ENCODE results near the gene C1QA.

The C1QA gene

DNA sequence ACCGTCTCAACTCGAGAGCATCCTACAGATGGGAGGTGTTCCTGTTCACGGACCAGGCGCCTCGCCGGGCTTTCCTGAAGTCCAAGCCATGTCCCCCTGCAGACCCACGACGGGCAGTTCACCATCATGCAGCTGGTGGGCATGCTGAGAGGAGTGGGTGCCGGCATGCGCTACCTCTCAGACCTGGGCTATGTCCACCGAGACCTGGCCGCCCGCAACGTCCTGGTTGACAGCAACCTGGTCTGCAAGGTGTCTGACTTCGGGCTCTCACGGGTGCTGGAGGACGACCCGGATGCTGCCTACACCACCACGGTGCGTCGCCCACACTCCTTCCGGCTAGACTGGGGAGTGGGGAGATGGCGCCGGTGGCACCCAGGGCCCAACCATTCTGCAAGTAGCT lies 37.7 kb upstream of the C1QA start:
- Histone ChIP-seq H3K4me3 (ENCODE audit: low read length in 2 of 2) (no peak overlapping the region), H3K9ac (ENCODE audit: low read length in 2 of 2) (no peak overlapping the region), H3K36me3 (ENCODE audit: control insufficient read depth in 2 of 2, insufficient read depth in 2 of 2, low read length in 2 of 2) (no peaks in the 10 kb centered on the region), H3K9me3 (ENCODE audit: control insufficient read depth in 2 of 2, low read length in 2 of 2) (no peaks in the 10 kb centered on the region), H3K27me3 (ENCODE audit: control insufficient read depth in 1 of 2, insufficient read depth in 2 of 2, low read length in 2 of 2) (peaks cover 15 to 31% of the 10 kb centered on the region in 2 donors), H3K27ac (ENCODE audit: low read length) (no peak overlapping the region), H3K4me1 (ENCODE audit: control insufficient read depth, insufficient read depth, low read length) (no peaks in the 10 kb centered on the region)

DNA sequence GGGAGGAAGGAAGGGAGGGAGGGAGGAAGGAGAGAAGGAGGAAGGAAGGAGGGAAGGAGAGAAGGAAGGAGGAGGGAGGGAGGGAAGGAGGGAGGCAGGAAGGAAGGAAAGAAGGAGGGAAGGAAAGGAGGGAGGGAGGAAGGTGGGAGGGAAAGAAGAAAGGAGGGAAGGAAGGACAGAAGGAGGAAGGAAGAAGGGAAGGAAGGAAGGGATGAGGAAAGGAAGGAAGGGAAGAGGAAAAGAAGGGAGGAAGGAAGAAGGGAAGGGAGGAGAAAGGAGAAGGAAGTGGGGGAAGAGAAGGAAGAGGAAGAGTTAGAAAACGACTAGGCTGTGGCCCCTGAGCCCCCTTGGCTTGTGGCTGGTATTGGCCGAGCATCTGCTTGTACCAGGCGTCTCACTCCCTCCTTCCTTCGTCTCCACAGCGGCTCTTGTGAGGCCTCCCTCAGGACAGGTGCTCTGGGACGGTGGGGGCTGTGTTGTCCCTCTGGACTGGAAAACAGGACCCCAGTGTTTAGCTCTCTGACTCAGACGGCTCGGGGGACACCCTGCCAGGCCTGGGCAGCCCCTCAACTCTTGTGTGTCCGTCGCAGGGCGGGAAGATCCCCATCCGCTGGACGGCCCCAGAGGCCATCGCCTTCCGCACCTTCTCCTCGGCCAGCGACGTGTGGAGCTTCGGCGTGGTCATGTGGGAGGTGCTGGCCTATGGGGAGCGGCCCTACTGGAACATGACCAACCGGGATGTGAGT lies 36.2 kb upstream of the C1QA start:
- Histone ChIP-seq H3K36me3 (ENCODE audit: control insufficient read depth in 2 of 2, insufficient read depth in 2 of 2, low read length in 2 of 2) (no peaks in the 10 kb centered on the region), H3K4me1 (ENCODE audit: control insufficient read depth, insufficient read depth, low read length) (no peaks in the 10 kb centered on the region), H3K27ac (ENCODE audit: low read length) (no peak overlapping the region), H3K27me3 (ENCODE audit: control insufficient read depth in 1 of 2, insufficient read depth in 2 of 2, low read length in 2 of 2) (peaks cover 19 to 27% of the 10 kb centered on the region in 2 donors), H3K9ac (ENCODE audit: low read length in 2 of 2) (no peak overlapping the region), H3K9me3 (ENCODE audit: control insufficient read depth in 2 of 2, low read length in 2 of 2) (no peaks in the 10 kb centered on the region), H3K4me3 (ENCODE audit: low read length in 2 of 2) (no peak overlapping the region)

DNA sequence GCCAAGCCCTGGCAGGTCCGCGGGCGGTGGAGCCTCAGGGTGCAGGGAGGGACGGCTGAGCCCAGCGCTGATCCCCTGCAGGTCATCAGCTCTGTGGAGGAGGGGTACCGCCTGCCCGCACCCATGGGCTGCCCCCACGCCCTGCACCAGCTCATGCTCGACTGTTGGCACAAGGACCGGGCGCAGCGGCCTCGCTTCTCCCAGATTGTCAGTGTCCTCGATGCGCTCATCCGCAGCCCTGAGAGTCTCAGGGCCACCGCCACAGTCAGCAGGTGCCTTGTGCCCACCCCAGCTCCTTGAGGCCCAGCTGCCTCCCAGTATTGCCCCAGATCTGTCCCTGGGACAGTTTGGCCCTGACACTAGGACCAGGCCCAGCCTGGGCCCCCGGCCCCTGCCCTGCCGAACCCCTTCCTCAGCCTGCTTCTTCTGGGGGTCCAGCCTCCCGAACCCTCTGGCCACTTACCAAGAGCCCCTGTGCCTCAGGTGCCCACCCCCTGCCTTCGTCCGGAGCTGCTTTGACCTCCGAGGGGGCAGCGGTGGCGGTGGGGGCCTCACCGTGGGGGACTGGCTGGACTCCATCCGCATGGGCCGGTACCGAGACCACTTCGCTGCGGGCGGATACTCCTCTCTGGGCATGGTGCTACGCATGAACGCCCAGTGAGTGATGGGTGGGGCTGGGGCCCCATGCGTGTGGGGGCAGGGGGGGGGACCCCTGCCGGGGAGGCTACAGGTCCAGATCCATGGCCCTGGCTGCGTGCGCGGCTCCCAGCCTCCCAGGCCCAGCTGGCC lies 35.4 kb upstream of the C1QA start:
- H3K4me3 ChIP-seq (ENCODE audit: low read length in 2 of 2), result no peak overlapping the region
- H3K4me1 ChIP-seq (ENCODE audit: control insufficient read depth, insufficient read depth, low read length), result no peaks in the 10 kb centered on the region
- H3K27ac ChIP-seq (ENCODE audit: low read length), result no peak overlapping the region
- no peak overlapping the region for H3K9ac ChIP-seq (ENCODE audit: low read length in 2 of 2)
- H3K9me3 ChIP-seq (ENCODE audit: control insufficient read depth in 2 of 2, low read length in 2 of 2), result no peaks in the 10 kb centered on the region
- peaks cover 19 to 24% of the 10 kb centered on the region in 2 donors for H3K27me3 ChIP-seq (ENCODE audit: control insufficient read depth in 1 of 2, insufficient read depth in 2 of 2, low read length in 2 of 2)
- no peaks in the 10 kb centered on the region for H3K36me3 ChIP-seq (ENCODE audit: control insufficient read depth in 2 of 2, insufficient read depth in 2 of 2, low read length in 2 of 2)

DNA sequence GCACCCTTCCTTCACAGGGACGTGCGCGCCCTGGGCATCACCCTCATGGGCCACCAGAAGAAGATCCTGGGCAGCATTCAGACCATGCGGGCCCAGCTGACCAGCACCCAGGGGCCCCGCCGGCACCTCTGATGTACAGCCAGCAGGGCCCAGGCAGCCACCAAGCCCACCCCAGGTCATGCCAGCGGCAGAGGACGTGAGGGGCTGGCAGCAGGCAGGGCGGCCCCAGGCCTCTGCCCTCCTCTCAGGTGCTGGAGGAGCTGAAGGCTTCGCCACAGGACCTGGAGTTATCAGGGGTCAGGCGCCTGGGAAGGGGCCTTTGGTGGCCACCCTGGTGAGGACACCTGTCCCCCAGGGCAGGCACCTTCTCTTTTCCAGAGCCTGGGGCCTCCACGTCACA lies 34.8 kb upstream of the C1QA start:
- Histone ChIP-seq H3K9ac (ENCODE audit: low read length in 2 of 2) (no peak overlapping the region), H3K9me3 (ENCODE audit: control insufficient read depth in 2 of 2, low read length in 2 of 2) (no peaks in the 10 kb centered on the region), H3K4me1 (ENCODE audit: control insufficient read depth, insufficient read depth, low read length) (no peaks in the 10 kb centered on the region), H3K27me3 (ENCODE audit: control insufficient read depth in 1 of 2, insufficient read depth in 2 of 2, low read length in 2 of 2) (peaks cover 22 to 27% of the 10 kb centered on the region in 2 donors), H3K27ac (ENCODE audit: low read length) (no peak overlapping the region), H3K36me3 (ENCODE audit: control insufficient read depth in 2 of 2, insufficient read depth in 2 of 2, low read length in 2 of 2) (no peaks in the 10 kb centered on the region), H3K4me3 (ENCODE audit: low read length in 2 of 2) (no peak overlapping the region)

DNA sequence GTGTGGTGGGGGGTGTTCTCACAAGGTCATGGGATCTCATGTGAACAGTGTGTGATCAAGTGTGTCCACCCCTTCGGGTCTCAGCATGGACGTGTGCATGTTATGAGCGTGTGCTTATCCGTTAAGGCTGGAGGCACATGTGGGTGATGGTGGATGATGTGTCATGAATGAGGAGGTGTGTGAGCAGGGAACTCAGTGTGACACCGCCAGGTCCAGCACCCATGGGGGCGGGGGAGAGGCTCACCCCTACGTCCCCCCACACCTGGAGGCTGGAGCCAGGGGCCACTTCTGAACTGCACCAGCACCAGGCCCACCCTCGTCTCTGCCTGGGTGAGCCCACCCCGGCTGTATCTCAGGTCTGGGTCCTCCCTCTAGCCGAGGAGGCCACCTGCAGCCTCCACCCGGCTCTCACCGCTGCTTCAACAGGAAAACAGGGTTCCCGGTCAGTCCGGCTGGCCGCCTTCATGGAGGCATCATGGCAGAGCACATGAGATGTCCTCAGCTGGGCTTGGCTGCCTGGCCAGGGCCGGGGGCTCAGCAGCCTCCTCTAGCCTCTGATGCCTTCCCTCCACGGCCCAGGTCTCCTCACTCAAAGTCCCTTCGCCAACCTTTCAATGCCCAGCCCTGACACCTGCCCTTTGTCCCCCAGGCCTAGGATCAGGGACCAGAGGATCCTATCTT lies 34.2 kb upstream of the C1QA start:
- no peak overlapping the region for H3K9ac ChIP-seq (ENCODE audit: low read length in 2 of 2)
- no peaks in the 10 kb centered on the region for H3K4me1 ChIP-seq (ENCODE audit: control insufficient read depth, insufficient read depth, low read length)
- H3K27me3 ChIP-seq (ENCODE audit: control insufficient read depth in 1 of 2, insufficient read depth in 2 of 2, low read length in 2 of 2), result peaks cover 22 to 27% of the 10 kb centered on the region in 2 donors
- H3K9me3 ChIP-seq (ENCODE audit: control insufficient read depth in 2 of 2, low read length in 2 of 2), result no peaks in the 10 kb centered on the region
- H3K4me3 ChIP-seq (ENCODE audit: low read length in 2 of 2), result no peak overlapping the region
- H3K36me3 ChIP-seq (ENCODE audit: control insufficient read depth in 2 of 2, insufficient read depth in 2 of 2, low read length in 2 of 2), result no peaks in the 10 kb centered on the region
- no peak overlapping the region for H3K27ac ChIP-seq (ENCODE audit: low read length)

DNA sequence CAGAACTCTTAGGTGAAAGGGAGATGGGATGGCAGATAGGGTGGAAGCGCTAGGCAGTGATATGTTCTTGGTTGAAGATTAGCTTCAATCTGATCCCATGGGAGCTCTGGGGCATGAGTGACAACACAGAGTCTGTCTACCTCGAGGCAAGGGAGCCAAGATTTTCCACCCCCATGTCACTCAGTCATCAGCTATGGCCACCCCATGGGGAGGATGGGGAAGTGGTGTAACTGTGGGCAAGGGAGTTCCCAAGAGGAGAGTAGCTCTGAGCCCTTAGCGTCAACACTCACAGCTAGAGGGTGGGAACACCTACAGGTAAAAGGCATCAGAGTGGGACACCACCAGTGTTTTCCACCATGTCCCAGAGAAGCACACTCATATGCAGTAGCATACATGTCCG lies 30.3 kb upstream of the C1QA start:
- no peaks in the 10 kb centered on the region for H3K4me1 ChIP-seq (ENCODE audit: control insufficient read depth, insufficient read depth, low read length)
- H3K9me3 ChIP-seq (ENCODE audit: control insufficient read depth in 2 of 2, low read length in 2 of 2), result no peaks in the 10 kb centered on the region
- H3K9ac ChIP-seq (ENCODE audit: low read length in 2 of 2), result no peak overlapping the region
- H3K27ac ChIP-seq (ENCODE audit: low read length), result no peak overlapping the region
- H3K36me3 ChIP-seq (ENCODE audit: control insufficient read depth in 2 of 2, insufficient read depth in 2 of 2, low read length in 2 of 2), result no peaks in the 10 kb centered on the region
- H3K27me3 ChIP-seq (ENCODE audit: control insufficient read depth in 1 of 2, insufficient read depth in 2 of 2, low read length in 2 of 2), result peaks cover 26 to 45% of the 10 kb centered on the region in 2 donors
- no peak overlapping the region for H3K4me3 ChIP-seq (ENCODE audit: low read length in 2 of 2)

DNA sequence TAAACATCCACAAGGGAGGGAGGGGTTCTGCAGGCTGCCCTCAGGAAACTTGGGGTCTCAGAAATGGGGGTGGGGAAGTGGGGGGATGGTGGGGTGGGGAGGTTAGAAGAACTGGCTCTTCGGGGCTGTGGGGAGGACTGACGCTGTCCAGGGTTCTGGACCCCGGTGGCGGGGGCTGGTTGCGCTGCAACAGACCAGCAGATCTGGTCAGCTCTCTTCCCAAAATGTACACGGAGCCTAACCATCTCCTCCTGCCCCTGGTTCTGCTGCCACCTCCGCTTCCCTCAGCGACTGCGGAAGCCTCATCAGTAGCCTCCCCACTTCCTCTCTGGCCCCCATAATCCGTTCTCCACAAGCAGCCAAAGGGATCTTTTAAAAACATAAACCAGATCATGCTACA lies 29.3 kb upstream of the C1QA start:
- Histone ChIP-seq H3K9ac (ENCODE audit: low read length in 2 of 2) (no peak overlapping the region), H3K27ac (ENCODE audit: low read length) (no peak overlapping the region), H3K4me3 (ENCODE audit: low read length in 2 of 2) (no peak overlapping the region), H3K27me3 (ENCODE audit: control insufficient read depth in 1 of 2, insufficient read depth in 2 of 2, low read length in 2 of 2) (peaks cover 25 to 49% of the 10 kb centered on the region in 2 donors), H3K36me3 (ENCODE audit: control insufficient read depth in 2 of 2, insufficient read depth in 2 of 2, low read length in 2 of 2) (no peaks in the 10 kb centered on the region), H3K9me3 (ENCODE audit: control insufficient read depth in 2 of 2, low read length in 2 of 2) (no peaks in the 10 kb centered on the region), H3K4me1 (ENCODE audit: control insufficient read depth, insufficient read depth, low read length) (no peaks in the 10 kb centered on the region)

DNA sequence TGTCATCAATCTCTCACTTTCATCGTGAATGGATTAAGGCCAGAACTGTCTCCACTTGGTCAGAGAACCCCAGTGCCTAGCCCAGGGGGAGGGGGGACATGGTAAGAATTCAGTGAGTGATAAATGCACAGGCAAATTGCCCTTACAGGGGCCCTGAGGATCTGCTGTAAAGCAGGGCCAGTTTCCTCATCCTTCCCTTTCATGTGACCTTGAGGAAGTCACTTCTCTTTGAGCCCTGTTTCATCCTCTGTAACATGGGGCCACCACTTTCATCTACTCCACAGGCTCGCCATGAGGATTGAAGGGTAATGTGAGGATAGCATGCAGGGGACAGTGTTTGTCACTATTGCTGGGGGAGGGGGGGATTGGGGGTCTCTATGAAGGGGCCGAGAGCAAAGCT lies 28.1 kb upstream of the C1QA start:
- Histone ChIP-seq H3K4me1 (ENCODE audit: control insufficient read depth, insufficient read depth, low read length) (no peaks in the 10 kb centered on the region), H3K9ac (ENCODE audit: low read length in 2 of 2) (no peak overlapping the region), H3K9me3 (ENCODE audit: control insufficient read depth in 2 of 2, low read length in 2 of 2) (no peaks in the 10 kb centered on the region), H3K27ac (ENCODE audit: low read length) (no peak overlapping the region), H3K4me3 (ENCODE audit: low read length in 2 of 2) (no peak overlapping the region), H3K36me3 (ENCODE audit: control insufficient read depth in 2 of 2, insufficient read depth in 2 of 2, low read length in 2 of 2) (no peaks in the 10 kb centered on the region), H3K27me3 (ENCODE audit: control insufficient read depth in 1 of 2, insufficient read depth in 2 of 2, low read length in 2 of 2) (peaks cover 28 to 45% of the 10 kb centered on the region in 2 donors)

DNA sequence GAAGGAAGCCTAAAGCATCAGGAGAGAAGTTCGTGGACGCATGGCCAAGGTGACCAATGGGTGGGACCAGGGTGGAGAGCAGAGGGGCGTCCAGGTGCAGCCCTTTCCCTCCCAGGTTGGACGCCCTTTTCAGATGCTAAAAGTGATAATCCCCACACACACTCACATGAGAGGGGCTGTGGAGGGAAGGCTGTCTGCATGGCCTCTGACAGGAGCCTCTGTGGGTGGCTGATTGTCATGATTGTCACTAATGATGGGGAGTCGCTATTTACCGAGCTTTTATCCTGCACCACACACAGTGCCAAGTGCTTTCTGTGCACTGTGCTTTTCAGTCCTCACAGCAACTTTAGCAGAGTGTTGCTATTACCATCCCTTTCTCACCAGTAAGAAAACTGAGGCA lies 27.1 kb upstream of the C1QA start:
- Histone ChIP-seq H3K9ac (ENCODE audit: low read length in 2 of 2) (no peak overlapping the region), H3K4me1 (ENCODE audit: control insufficient read depth, insufficient read depth, low read length) (no peaks in the 10 kb centered on the region), H3K4me3 (ENCODE audit: low read length in 2 of 2) (no peak overlapping the region), H3K27ac (ENCODE audit: low read length) (no peak overlapping the region), H3K27me3 (ENCODE audit: control insufficient read depth in 1 of 2, insufficient read depth in 2 of 2, low read length in 2 of 2) (peaks cover 25 to 46% of the 10 kb centered on the region in 2 donors), H3K9me3 (ENCODE audit: control insufficient read depth in 2 of 2, low read length in 2 of 2) (no peaks in the 10 kb centered on the region), H3K36me3 (ENCODE audit: control insufficient read depth in 2 of 2, insufficient read depth in 2 of 2, low read length in 2 of 2) (no peaks in the 10 kb centered on the region)

DNA sequence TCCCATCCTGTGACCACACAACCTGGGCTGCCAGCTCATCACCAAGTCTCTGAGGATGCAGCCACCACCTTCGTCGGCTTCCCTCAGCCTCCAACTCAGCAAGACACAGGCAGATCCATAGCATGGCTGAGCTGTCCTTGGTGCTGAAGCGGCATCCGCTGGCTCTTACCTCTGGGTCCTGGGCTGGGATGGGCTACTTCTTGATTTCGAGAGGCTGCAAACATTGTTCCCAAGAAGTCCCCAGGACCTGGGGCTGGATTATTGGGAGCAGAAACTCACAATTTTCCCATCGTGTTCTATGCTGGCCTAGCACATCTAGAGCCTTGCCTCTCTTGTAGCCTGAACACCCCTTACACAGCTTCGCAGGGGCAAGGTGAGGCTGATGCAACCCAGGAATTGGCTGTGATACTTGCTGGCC lies 24.9 kb upstream of the C1QA start:
- no peak overlapping the region for H3K4me3 ChIP-seq (ENCODE audit: low read length in 2 of 2)
- H3K9ac ChIP-seq (ENCODE audit: low read length in 2 of 2), result no peak overlapping the region
- no peaks in the 10 kb centered on the region for H3K36me3 ChIP-seq (ENCODE audit: control insufficient read depth in 2 of 2, insufficient read depth in 2 of 2, low read length in 2 of 2)
- H3K4me1 ChIP-seq (ENCODE audit: control insufficient read depth, insufficient read depth, low read length), result no peaks in the 10 kb centered on the region
- H3K27me3 ChIP-seq (ENCODE audit: control insufficient read depth in 1 of 2, insufficient read depth in 2 of 2, low read length in 2 of 2), result peaks cover 36 to 51% of the 10 kb centered on the region in 2 donors
- H3K27ac ChIP-seq (ENCODE audit: low read length), result no peak overlapping the region
- H3K9me3 ChIP-seq (ENCODE audit: control insufficient read depth in 2 of 2, low read length in 2 of 2), result no peaks in the 10 kb centered on the region

Measured in stomach smooth muscle (tissue), 2 donors.